HG03565 (cell line): ENCODE measurements around the gene FNDC3B.

Source experiments
- ATAC-seq: cut with Tn5 transposase; IDR thresholded peaks from one replicate; pipeline ENCODE4 v1.9.1; 2021; ENCODE audit warnings: mild to moderate bottlenecking, moderate library complexity; ENCODE audit not compliant: unreplicated experiment

The FNDC3B gene

DNA sequence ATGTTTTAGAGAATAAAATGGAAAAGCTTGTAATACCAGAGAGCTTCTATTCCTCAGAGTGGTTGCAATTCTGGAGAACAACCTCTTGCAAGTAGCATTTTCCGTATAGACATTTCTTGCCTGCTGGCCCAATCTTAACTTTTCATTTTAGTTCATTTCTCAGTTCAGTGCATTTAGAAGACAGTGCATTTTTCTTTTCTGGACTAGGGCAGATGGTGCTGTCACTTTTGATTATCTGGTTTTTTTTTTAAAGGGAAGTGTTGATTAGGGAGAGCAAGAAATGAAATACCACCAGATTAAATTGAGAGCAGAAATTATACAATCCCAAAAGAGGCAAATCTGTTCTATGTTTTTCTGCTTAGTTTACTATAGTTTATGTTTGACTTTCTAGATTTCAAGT is 236.2 kb downstream of the FNDC3B start:
- no peak for ATAC-seq

DNA sequence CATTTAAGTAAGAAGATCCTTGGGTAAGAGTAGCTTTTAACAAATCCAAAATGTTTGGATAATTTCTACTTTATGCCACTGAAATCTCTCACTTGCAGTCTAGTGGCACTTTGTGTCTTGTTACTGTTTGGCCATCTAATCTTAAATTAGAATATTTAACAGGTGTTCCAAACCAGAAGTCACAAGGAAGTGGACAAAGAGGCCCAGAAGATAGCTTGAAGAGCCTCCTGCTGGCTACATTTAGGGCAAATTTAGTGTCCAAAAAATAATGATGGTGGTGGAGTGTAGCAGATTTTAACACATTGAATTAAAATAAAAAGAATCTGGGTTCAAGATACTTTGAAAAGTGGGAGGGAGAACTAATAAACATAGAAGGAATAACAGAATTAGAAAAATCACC is 236.7 kb downstream of the FNDC3B start:
- ATAC-seq: no peak

GRCh38 chr3:172277151-172277652 is 237.8 kb downstream of the FNDC3B start:
- no peak for ATAC-seq

DNA sequence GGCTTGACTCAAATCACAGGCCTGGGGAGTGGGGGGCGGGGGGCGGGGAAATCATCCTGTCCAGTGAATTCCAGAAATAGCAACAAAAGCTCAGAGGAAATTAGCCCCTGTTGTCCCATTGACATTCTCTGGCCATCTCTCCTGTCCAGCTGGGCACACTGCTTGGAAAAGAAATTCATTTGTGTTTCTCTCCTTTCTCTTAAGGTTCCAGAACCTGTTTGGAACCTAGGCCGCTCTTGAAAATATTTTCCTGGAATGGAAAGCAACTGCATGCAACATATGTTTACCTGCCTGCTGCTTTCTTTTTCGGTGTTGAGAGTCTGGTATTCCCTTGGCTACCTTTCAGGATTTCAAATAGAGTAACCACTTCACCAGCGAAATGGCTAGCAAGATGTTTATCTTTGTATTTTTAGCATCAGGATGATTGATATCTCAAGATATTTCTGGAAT is 239.8 kb downstream of the FNDC3B start:
- ATAC-seq: no peak

DNA sequence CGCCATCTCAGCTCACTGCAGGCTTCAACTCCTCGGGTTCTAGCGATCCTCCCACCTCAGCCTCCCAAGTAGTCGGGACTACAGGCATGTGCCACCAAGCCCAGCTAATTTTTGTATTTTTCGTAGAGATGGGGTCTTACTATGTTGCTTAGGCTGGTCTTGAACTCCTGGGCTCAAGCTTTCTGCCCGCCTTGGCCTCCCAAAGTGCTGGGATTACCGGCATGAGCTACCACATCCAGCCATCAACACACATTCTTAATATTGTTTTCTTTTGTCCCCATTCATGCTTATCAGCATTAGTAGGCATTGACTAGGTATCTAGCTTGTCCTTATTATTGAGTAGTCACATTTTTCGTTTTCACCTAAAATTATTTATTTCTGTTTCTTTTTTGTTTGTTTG is 240.6 kb downstream of the FNDC3B start:
- no peak for ATAC-seq

DNA sequence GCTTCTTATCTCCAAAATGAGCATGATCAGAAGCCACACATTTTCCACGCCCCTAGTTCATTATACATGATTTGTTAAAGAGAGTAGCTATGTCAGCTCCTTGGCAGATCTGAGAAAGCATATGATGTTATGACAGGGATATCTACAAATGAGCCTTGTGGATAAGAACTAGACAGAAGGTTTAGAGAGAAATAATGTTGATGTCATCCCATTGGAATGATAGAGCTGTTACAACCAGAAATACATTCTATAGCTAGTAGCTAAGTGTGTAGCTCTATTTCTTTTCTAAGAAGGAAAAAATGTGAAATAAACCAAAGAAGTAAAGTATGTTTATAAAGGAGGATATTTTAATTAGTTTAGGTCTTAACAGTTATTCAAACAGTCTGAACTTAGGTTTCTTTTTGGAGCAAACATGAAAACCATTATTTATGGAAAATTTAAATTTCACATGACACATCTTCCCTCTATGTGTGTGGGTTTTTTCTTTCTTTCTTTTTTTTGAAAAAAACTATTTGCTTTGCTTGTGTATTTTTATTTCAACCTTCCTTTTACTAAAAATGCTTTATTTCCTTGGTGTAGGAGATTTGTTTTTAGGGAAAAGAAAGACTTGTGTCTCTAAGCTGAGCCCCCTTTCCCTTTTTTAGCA is 241.2 kb downstream of the FNDC3B start:
- ATAC-seq: no peak

DNA sequence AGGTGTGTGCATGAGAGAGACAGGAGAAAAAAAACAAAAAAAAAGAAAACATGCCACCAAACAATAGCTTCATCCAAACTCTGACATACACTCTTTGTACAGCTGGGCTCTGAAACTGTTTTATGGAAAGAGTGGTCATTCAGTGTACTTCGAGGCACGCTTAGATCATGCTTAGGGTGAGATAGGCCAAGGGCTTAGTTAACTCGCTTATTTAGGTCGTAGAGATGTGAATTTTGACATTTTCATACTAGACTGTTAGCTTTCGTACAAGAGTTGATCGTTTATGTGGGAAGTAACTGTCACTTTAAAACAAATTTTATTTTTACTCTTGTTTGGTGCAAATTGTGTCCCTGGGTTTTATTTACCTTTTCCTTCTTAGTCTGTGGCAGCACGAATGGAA is 242.5 kb downstream of the FNDC3B start:
- no peak for ATAC-seq

- ATAC-seq: no peak
Measured at GRCh38 chr3:172282850-172283249, 243.5 kb downstream of the FNDC3B start.

GRCh38 chr3:172283841-172284357 is 244.5 kb downstream of the FNDC3B start:
- ATAC-seq: no peak

DNA sequence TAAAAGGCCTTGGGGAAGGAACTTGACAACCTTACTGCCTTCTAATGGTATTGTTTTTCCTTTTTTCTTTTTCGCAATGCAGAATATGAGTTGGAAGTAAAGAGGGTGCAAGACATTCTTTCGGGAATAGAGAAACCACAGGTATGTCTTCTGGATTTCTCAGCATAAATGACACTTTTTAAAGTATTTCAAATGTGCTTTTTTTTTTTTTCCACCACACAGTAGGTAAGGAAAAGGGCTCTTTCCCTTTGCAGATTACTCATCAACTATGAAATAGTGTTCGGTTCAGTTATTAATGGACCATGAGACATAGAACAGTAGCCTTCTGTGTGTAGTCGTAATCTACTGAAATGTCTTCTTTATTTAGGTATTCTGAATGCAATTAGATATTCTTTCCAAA is 246.5 kb downstream of the FNDC3B start:
- no peak for ATAC-seq

DNA sequence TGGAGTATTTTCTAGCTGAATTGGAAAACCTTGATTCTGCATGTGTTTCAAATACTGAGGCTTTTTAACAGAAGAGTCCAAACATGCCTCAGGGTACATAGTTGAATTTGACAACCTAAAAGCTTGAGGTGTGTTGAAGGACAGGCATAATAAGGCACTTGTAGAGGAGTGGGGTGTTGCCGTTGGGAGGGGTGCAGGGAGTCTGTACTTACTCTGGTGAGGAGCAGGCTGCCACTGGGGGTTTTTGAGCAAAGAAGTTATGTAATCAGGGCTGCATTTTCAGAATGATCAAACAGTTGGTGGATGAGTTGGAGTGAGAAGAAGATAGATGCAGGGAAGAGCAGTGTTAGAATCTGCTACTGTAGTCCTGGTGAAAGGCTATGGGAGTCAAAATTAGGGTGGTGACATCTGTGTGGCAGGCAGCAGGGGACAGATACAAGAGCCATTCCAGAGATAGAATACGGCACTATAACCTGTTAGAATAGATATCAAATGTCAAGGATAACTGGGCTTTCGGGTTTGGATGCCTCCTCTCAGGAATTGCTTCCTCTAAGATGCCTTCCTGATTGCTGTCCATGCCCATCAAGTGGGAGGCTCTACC is 247.3 kb downstream of the FNDC3B start:
- ATAC-seq: no peak

- no peak for ATAC-seq
Measured at GRCh38 chr3:172287937-172288477, 248.6 kb downstream of the FNDC3B start.

- ATAC-seq: no peak
Measured at GRCh38 chr3:172288651-172289050, 249.3 kb downstream of the FNDC3B start.

DNA sequence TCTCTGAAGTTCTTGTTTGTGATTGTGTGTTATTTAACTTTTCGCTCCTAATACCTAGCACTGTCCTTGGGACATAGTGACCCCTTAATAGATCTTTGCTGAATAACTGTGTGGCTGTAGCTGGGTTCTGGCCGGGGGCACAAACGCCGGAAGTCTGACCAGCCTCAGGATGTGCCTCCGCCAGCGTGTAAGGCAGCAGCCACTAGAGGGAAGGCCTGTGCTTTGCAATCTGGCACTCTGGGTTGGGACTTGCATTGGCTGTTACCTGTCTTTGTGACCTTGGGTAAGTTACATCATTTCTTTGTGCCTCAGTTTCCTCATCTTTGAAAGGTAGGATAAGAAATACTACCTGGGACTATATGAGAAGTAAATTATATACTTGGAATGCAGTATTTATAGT is 250.2 kb downstream of the FNDC3B start:
- no peak for ATAC-seq

DNA sequence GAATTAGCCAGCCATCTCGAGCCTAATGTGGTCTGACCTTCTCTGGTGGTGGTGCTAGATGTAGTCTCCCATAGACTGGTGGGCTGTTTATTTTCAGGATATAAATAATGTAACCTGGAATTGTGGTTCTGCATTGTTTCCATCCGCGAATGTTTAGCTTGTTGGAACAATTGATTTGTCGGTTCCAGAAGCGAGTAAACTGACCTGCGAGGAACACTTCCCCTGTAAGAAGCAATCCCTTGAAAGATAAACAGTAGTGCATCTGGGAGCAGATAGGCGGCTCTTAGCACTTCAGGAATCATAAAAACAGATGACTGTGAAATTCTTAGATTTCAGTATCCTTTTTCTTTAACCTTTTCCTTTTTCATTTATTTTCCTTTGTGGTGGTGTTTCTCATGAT is 251.1 kb downstream of the FNDC3B start:
- no peak for ATAC-seq

GRCh38 chr3:172291650-172292049 is 252.3 kb downstream of the FNDC3B start:
- ATAC-seq: no peak

DNA sequence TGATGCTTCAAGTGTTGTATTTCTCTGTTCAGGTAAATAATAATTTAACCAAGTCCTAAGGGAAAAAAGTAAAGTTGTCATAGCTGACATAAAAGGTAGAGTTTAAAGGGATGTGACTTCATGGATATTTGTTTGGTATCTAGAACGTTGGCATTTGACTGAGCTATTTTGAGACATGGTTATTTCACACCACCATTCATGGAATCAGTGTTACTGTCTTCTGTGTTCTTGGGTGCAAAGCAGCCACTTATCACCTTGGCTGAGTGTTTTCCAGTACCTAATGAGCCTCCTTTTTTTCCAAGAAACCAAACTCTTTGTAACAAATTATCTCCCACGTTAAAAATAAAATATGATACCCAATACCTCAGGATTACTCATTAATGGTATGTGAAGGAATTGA is 253.0 kb downstream of the FNDC3B start:
- no peak for ATAC-seq

- ATAC-seq: no peak
Measured at GRCh38 chr3:172293093-172293492, 253.7 kb downstream of the FNDC3B start.

GRCh38 chr3:172294223-172294806 is 254.9 kb downstream of the FNDC3B start:
- ATAC-seq: no peak

DNA sequence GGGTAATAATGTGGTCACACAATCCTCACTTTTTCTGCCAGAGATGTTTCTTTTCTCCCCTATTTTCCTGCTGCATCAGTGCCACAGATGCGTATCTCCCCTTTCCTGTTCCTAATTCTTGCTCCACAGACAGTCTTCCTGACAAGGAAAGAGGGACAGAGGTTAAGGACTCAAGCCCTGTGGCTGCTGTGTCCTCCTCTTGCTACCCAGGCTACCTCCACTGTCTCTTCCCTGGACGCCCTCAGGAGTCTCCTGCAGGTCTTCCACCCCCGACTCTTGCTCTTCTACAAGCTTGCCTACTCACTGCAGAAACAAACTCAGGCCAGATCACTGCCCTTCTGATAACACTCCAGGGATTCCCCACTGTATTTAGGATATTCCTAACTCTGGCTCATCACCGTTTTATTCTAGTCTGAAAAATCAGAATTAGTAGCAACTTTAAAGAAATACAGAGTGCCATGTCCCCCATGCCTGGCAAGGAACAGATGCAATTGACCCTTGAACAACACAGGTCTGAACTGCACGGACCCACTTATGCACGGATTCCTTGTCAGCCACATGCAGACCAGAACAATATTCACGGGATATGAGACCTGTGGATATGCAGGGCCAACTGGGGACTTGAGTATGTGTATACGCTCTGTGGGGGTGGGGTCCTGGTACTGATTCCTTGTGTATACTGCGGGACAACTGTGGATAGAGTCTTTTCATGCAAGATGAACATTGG is 257.0 kb downstream of the FNDC3B start:
- ATAC-seq: no peak

- ATAC-seq: no peak
Measured at GRCh38 chr3:172296975-172297332, 257.6 kb downstream of the FNDC3B start.
